Measurements from ENCODE around the gene MAPT. TPM values are rescaled to one million over a fixed set of nuclear protein-coding genes. Genes with fewer than 3 reads are reported as not detected.

The MAPT gene
- total RNA-seq: under 0.01 TPM in 1 of 2 replicates, not detected in the other

DNA sequence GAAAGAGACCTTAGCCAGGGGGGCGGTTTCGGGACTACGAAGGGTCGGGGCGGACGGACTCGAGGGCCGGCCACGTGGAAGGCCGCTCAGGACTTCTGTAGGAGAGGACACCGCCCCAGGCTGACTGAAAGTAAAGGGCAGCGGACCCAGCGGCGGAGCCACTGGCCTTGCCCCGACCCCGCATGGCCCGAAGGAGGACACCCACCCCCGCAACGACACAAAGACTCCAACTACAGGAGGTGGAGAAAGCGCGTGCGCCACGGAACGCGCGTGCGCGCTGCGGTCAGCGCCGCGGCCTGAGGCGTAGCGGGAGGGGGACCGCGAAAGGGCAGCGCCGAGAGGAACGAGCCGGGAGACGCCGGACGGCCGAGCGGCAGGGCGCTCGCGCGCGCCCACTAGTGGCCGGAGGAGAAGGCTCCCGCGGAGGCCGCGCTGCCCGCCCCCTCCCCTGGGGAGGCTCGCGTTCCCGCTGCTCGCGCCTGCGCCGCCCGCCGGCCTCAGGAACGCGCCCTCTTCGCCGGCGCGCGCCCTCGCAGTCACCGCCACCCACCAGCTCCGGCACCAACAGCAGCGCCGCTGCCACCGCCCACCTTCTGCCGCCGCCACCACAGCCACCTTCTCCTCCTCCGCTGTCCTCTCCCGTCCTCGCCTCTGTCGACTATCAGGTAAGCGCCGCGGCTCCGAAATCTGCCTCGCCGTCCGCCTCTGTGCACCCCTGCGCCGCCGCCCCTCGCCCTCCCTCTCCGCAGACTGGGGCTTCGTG, at the start of gene MAPT:
TSS of gene MAPT (plus strand) at position 533 of the 763 bp plus-strand sequence. CDS start 67,784 bp downstream, outside the sequence.

GRCh38 chr17:45844695-45845375, 49.5 kb upstream of the MAPT start, which contains the start of gene SPPL2C:
SPPL2C (plus strand) TSS chr17:45844881; CDS start chr17:45844907, 26 bp downstream.

DNA sequence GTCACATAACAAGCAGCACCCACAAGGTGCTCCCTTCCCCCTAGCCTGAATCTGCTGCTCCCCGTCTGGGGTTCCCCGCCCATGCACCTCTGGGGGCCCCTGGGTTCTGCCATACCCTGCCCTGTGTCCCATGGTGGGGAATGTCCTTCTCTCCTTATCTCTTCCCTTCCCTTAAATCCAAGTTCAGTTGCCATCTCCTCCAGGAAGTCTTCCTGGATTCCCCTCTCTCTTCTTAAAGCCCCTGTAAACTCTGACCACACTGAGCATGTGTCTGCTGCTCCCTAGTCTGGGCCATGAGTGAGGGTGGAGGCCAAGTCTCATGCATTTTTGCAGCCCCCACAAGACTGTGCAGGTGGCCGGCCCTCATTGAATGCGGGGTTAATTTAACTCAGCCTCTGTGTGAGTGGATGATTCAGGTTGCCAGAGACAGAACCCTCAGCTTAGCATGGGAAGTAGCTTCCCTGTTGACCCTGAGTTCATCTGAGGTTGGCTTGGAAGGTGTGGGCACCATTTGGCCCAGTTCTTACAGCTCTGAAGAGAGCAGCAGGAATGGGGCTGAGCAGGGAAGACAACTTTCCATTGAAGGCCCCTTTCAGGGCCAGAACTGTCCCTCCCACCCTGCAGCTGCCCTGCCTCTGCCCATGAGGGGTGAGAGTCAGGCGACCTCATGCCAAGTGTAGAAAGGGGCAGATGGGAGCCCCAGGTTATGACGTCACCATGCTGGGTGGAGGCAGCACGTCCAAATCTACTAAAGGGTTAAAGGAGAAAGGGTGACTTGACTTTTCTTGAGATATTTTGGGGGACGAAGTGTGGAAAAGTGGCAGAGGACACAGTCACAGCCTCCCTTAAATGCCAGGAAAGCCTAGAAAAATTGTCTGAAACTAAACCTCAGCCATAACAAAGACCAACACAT, 104.9 kb downstream of the MAPT start, which contains the start of gene STH:
TSS of gene STH (plus strand) at position 264 of the 913 bp plus-strand sequence. CDS start at position 294, 30 bp downstream.

Other genes with a start within 250 kb of the MAPT start
- gene CRHR1, start 110.2 kb upstream of the MAPT start, total RNA-seq: not detected in 2 replicates
- gene SPPL2C, start 49.7 kb upstream of the MAPT start, total RNA-seq: not detected in 2 replicates
- gene STH, start 104.7 kb downstream of the MAPT start, total RNA-seq: not detected in 2 replicates